ENCODE data around the gene MTERF2. TPM values are rescaled to one million over a fixed set of nuclear protein-coding genes. Genes with fewer than 3 reads are reported as not detected.

Gene MTERF2, protein sequence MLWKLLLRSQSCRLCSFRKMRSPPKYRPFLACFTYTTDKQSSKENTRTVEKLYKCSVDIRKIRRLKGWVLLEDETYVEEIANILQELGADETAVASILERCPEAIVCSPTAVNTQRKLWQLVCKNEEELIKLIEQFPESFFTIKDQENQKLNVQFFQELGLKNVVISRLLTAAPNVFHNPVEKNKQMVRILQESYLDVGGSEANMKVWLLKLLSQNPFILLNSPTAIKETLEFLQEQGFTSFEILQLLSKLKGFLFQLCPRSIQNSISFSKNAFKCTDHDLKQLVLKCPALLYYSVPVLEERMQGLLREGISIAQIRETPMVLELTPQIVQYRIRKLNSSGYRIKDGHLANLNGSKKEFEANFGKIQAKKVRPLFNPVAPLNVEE
- total RNA-seq (25.2 TPM), polyA plus RNA-seq (ENCODE audit: insufficient read depth in 1 of 8, insufficient read length in 8 of 8, low replicate concordance in 1 of 8) (10 to 100 TPM; 26.7 to 37.7 (median 33.0) TPM)
- long read RNA-seq, donor 1, transcript MTERF2-207 (2 exons, 3,235 nt) = major isoform, 6 of 12 reads
- long read RNA-seq, donor 1, transcript MTERF2-201 (3 exons, 1,790 nt) = minor isoform, 5 of 12 reads
- long read RNA-seq, donor 1, partial matches to known transcripts = 0 of 12 reads
- long read RNA-seq, donor 1, other reads (novel, unspliced or antisense) = 0 of 12 reads
- long read RNA-seq, donor 2, partial matches to known transcripts = 0 of 3 reads
- long read RNA-seq, donor 2, other reads (novel, unspliced or antisense) = 0 of 3 reads
- long read RNA-seq, donor 3, transcript MTERF2-201 (3 exons, 1,790 nt) = major isoform, 8 of 9 reads
- long read RNA-seq, donor 3, partial matches to known transcripts = 0 of 9 reads
- long read RNA-seq, donor 3, other reads (novel, unspliced or antisense) = 0 of 9 reads
- long read RNA-seq, donor 4, transcript MTERF2-201 (3 exons, 1,790 nt) = major isoform, 7 of 9 reads
- long read RNA-seq, donor 4, partial matches to known transcripts = 0 of 9 reads
- long read RNA-seq, donor 4, other reads (novel, unspliced or antisense) = 0 of 9 reads
- long read RNA-seq, donor 5, transcript MTERF2-201 (3 exons, 1,790 nt) = minor isoform, 12 of 35 reads
- long read RNA-seq, donor 5, transcript MTERF2-202 (3 exons, 1,763 nt) = minor isoform, 6 of 35 reads
- long read RNA-seq, donor 5, transcript MTERF2-207 (2 exons, 3,235 nt) = major isoform, 13 of 35 reads
- long read RNA-seq, donor 5, partial matches to known transcripts = 0 of 35 reads
- long read RNA-seq, donor 5, other reads (novel, unspliced or antisense) = 0 of 35 reads
- long read RNA-seq, donor 6, transcript MTERF2-201 (3 exons, 1,790 nt) = major isoform, 15 of 34 reads
- long read RNA-seq, donor 6, transcript MTERF2-207 (2 exons, 3,235 nt) = major isoform, 15 of 34 reads
- long read RNA-seq, donor 6, partial matches to known transcripts = 0 of 34 reads
- long read RNA-seq, donor 6, other reads (novel, unspliced or antisense) = 0 of 34 reads
- long read RNA-seq, donor 7, transcript MTERF2-207 (2 exons, 3,235 nt) = major isoform, 7 of 17 reads
- long read RNA-seq, donor 7, transcript MTERF2-201 (3 exons, 1,790 nt) = major isoform, 7 of 17 reads
- long read RNA-seq, donor 7, partial matches to known transcripts = 0 of 17 reads
- long read RNA-seq, donor 7, other reads (novel, unspliced or antisense) = 0 of 17 reads
- long read RNA-seq, donor 8, transcript MTERF2-201 (3 exons, 1,790 nt) = minor isoform, 5 of 15 reads
- long read RNA-seq, donor 8, transcript MTERF2-207 (2 exons, 3,235 nt) = major isoform, 9 of 15 reads
- long read RNA-seq, donor 8, partial matches to known transcripts = 0 of 15 reads
- long read RNA-seq, donor 8, other reads (novel, unspliced or antisense) = 0 of 15 reads
- long read RNA-seq, donor 9, transcript MTERF2-201 (3 exons, 1,790 nt) = major isoform, 5 of 11 reads
- long read RNA-seq, donor 9, transcript MTERF2-207 (2 exons, 3,235 nt) = major isoform, 5 of 11 reads
- long read RNA-seq, donor 9, partial matches to known transcripts = 0 of 11 reads
- long read RNA-seq, donor 9, other reads (novel, unspliced or antisense) = 0 of 11 reads
- long read RNA-seq, donor 10, transcript MTERF2-201 (3 exons, 1,790 nt) = major isoform, 11 of 27 reads
- long read RNA-seq, donor 10, transcript MTERF2-207 (2 exons, 3,235 nt) = major isoform, 11 of 27 reads
- long read RNA-seq, donor 10, partial matches to known transcripts = 0 of 27 reads
- long read RNA-seq, donor 10, other reads (novel, unspliced or antisense) = 0 of 27 reads
- long read RNA-seq, donor 11, transcript MTERF2-207 (2 exons, 3,235 nt) = major isoform, 8 of 13 reads
- long read RNA-seq, donor 11, partial matches to known transcripts = 0 of 13 reads
- long read RNA-seq, donor 11, other reads (novel, unspliced or antisense) = 0 of 13 reads

DNA sequence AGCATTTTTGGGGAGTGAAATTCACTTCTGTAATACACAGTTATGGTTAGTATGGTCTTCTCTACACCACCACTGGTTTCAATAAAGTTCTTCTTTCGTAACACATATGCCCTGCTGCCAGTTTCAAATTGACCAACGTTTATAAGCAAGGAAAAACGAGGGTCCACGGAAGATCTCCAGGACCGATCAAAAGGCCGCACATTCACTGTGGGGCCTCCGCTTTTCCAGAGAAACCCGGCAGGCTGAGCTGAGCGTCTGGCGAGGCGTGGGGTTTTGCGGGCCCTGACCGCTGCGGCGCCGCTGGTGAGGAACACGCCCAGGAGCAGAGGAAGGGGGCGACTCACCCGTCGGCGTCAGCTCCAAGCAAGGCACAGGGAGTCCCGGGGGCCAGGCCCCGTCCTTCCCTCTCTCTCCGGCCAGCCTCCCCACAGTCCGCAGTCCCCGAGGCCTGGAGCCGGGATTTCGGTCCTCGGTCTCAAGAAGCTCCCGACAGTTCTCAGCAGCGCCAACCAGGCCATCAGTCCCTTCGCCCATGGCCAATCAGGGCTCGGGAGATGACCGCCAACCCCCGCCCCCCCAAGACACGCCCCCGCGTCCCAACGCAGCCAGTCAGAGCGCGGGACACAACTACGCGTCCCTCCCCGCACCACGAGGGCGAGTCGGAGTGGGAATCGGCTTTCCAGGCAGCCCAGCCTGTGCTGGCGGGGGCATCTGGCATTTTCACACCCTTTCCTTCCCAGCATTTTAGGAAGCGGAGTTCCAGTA lies at the start of gene MTERF2:
Gene MTERF2 (minus strand): TSS at position 522 of the 765 bp plus-strand sequence. CDS start 8,432 bp downstream, outside the sequence.
- H3K36me3 ChIP-seq (ENCODE audit: control insufficient read depth, insufficient read depth, low read length) = peaks cover 22% of the 10 kb centered on the region
- no peaks in the 10 kb centered on the region for H3K27me3 ChIP-seq (ENCODE audit: control insufficient read depth, insufficient read depth, low read length)
- peak within 1 kb of the TSS; percentile 89 for H3K4me3 ChIP-seq (ENCODE audit: low read length)
- H3K27ac ChIP-seq (ENCODE audit: low read length) = peak within 1 kb of the TSS; percentile 99
- H3K9me3 ChIP-seq (replicated peaks; ENCODE audit: control insufficient read depth, low read depth, low read length) = no peaks in the 10 kb centered on the region
- DNase-seq = peak; percentile 99
- peaks cover 17% of the 10 kb centered on the region for H3K4me1 ChIP-seq (ENCODE audit: control insufficient read depth, insufficient read depth, low read length)
- WGBS (ENCODE audit: insufficient coverage) = under 1% methylated on average over 33 of the region's 50 CpGs

DNA sequence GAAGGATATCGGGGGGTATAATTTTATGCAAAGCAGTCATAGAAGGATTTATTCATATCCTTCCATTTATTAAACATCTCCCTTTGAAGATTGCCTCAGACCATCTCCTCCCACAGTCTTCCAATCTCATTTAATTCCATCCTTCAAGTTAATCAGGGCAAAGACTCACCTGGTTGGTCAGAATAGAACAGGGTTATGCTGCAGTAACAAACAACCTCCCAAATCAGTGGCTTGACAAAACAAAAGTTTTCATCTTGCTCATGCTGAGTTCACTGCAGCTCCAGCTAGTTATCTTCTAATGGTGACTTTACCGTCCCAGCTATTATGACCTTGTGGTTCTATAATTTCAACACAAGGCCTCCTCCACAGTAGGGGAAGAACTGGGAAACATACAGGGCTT lies 48.8 kb upstream of the MTERF2 start:
- DNase-seq = no peak
- Histone ChIP-seq H3K9me3 (replicated peaks; ENCODE audit: control insufficient read depth, low read depth, low read length) (no peaks in the 10 kb centered on the region), H3K27ac (ENCODE audit: low read length) (no peak overlapping the region), H3K4me1 (ENCODE audit: control insufficient read depth, insufficient read depth, low read length) (no peaks in the 10 kb centered on the region), H3K27me3 (ENCODE audit: control insufficient read depth, insufficient read depth, low read length) (no peaks in the 10 kb centered on the region), H3K4me3 (ENCODE audit: low read length) (no peak overlapping the region), H3K36me3 (ENCODE audit: control insufficient read depth, insufficient read depth, low read length) (no peaks in the 10 kb centered on the region)
- no CpG with 5 or more reads among the region's 2 CpGs for WGBS (ENCODE audit: insufficient coverage)

DNA sequence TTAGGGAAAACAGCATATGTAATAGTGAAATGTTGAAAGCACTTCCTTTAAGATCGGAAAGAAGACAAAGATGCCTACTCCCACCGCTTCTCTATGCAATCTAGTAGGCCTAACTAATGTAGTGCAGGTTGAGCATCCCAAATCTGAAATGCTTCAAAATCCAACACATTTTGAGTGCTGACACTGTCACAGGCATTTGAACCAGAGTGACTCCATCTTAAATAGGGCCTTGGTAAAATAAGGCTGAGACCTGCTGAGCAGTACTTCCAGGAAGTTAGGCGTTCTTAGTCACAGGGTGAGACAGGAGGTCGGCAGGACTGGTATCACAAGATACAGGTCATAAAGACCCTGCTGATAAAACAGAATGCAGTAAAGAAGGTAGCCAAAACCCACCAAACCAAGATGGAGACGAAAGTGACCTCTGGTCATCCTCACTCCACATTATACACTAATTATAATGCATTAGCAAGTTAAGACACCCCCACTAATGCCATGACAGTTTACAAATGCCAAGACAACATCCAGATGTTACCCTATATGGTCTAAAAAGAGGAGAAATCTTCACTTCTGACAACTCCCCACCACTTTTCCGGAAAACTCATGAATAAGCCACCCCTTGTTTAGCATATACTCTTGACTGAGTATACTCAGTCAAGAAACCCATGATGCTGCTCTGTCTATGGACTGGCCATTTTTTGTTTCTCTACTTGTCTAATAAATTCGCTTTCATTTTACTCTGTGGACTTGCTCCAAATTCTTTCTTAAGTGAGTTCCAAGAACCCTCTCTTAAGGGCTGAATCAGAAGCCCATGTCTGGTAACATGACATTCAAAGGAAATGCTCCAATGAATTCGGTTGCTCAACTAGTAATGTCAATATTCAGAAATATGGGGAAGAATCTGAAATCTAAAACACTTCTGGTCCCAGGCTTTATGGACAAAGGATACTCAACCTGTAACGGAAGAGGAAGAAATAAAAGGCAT lies 47.1 kb upstream of the MTERF2 start:
- H3K4me3 ChIP-seq (ENCODE audit: low read length) = no peak overlapping the region
- no peak for DNase-seq
- H3K36me3 ChIP-seq (ENCODE audit: control insufficient read depth, insufficient read depth, low read length) = no peaks in the 10 kb centered on the region
- H3K4me1 ChIP-seq (ENCODE audit: control insufficient read depth, insufficient read depth, low read length) = peaks cover 3% of the 10 kb centered on the region
- no peaks in the 10 kb centered on the region for H3K27me3 ChIP-seq (ENCODE audit: control insufficient read depth, insufficient read depth, low read length)
- H3K27ac ChIP-seq (ENCODE audit: low read length) = no peak overlapping the region
- WGBS (ENCODE audit: insufficient coverage) = 88% methylated on average over 3 of the region's 9 CpGs
- no peaks in the 10 kb centered on the region for H3K9me3 ChIP-seq (replicated peaks; ENCODE audit: control insufficient read depth, low read depth, low read length)

DNA sequence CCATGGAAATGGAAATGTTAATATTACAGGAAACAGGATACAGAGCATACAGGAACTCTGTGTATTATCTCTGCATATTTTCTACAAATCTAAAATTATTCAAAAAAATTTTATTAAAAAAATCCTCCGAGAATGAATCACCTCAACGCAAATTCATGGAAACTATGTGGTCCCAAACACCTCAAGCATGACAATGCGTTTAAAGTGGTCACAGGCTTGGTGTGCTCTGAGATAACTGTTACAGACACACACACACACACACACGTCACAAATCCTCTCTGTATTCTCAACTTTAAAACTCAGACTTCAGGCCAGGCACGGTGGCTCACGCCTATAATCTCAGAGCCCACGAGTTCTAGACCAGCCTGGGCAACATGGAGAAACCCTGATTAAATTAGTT lies 45.3 kb upstream of the MTERF2 start:
- Histone ChIP-seq H3K27ac (ENCODE audit: low read length) (no peak overlapping the region), H3K4me1 (ENCODE audit: control insufficient read depth, insufficient read depth, low read length) (peaks cover 5% of the 10 kb centered on the region), H3K27me3 (ENCODE audit: control insufficient read depth, insufficient read depth, low read length) (no peaks in the 10 kb centered on the region), H3K36me3 (ENCODE audit: control insufficient read depth, insufficient read depth, low read length) (no peaks in the 10 kb centered on the region), H3K9me3 (replicated peaks; ENCODE audit: control insufficient read depth, low read depth, low read length) (no peaks in the 10 kb centered on the region), H3K4me3 (ENCODE audit: low read length) (no peak overlapping the region)
- no CpG with 5 or more reads among the region's 7 CpGs for WGBS (ENCODE audit: insufficient coverage)
- no peak for DNase-seq

DNA sequence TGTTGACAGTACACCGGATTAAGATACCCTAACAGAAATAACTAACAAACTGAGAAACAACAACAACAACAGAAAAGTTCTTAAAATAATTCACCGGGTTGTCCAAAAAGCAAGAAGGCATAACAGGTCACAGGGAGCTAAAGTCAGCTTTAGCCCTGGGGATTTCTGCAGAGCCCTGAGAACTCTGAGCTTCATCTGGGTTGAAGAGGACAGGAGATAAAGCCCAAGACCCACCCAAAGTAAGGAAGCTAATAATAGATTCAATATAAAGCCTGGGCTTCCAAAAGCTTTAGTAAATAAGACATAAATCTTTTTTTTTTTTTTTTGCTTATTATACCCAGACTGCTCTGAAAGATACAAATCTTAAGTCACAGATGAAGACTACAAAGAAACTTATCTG lies 44.1 kb upstream of the MTERF2 start:
- WGBS (ENCODE audit: insufficient coverage) = no CpG with 5 or more reads among the region's 2 CpGs
- Histone ChIP-seq H3K4me1 (ENCODE audit: control insufficient read depth, insufficient read depth, low read length) (peaks cover 9% of the 10 kb centered on the region), H3K27ac (ENCODE audit: low read length) (no peak overlapping the region), H3K36me3 (ENCODE audit: control insufficient read depth, insufficient read depth, low read length) (no peaks in the 10 kb centered on the region), H3K4me3 (ENCODE audit: low read length) (no peak overlapping the region), H3K9me3 (replicated peaks; ENCODE audit: control insufficient read depth, low read depth, low read length) (no peaks in the 10 kb centered on the region), H3K27me3 (ENCODE audit: control insufficient read depth, insufficient read depth, low read length) (no peaks in the 10 kb centered on the region)
- DNase-seq = no peak

DNA sequence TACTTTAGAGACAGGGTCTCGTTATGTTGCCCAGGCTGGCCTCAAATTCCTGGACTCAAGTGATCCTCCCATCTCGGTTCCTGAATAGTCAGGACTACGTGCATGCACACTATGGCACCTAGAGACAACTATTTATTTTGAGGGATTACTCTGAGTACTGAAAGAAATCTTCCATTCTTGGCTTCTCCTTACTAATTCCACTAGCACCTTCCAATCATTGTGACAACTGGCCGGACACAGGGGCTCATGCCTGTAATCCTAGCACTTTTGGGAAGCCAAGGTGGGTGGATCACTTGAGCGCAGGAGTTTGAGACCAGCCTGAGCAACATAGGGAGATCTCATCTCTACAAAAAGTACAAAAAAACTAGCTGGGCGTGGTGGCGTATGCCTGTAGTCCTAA lies 42.1 kb upstream of the MTERF2 start:
- Histone ChIP-seq H3K36me3 (ENCODE audit: control insufficient read depth, insufficient read depth, low read length) (no peaks in the 10 kb centered on the region), H3K27me3 (ENCODE audit: control insufficient read depth, insufficient read depth, low read length) (no peaks in the 10 kb centered on the region), H3K4me3 (ENCODE audit: low read length) (no peak overlapping the region), H3K4me1 (ENCODE audit: control insufficient read depth, insufficient read depth, low read length) (peaks cover 9% of the 10 kb centered on the region), H3K9me3 (replicated peaks; ENCODE audit: control insufficient read depth, low read depth, low read length) (no peaks in the 10 kb centered on the region), H3K27ac (ENCODE audit: low read length) (peak overlapping the region; percentile 97)
- DNase-seq = peak; percentile 78
- WGBS (ENCODE audit: insufficient coverage) = 40% methylated on average over 1 of the region's 7 CpGs

DNA sequence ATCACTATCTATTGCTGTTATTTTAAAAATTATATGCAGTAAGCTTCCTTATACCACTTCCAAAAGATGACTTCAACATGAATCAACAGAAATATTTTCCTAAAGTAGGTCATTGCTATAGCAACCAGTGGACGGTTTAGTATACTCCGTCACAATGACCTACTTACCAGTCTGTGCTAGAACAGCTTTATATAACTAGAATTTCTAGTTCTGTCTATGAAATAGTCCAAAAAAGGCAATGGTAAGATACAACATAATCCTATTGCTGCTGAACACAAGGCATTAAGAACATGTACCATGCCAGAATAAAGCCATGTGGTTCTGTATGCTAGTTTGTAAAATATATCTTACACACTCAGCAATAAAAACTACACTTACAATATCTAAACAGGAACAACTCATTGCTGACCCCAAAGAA lies 40.7 kb upstream of the MTERF2 start:
- peak; percentile 99 for DNase-seq
- no peaks in the 10 kb centered on the region for H3K27me3 ChIP-seq (ENCODE audit: control insufficient read depth, insufficient read depth, low read length)
- peaks cover 9% of the 10 kb centered on the region for H3K4me1 ChIP-seq (ENCODE audit: control insufficient read depth, insufficient read depth, low read length)
- no peaks in the 10 kb centered on the region for H3K36me3 ChIP-seq (ENCODE audit: control insufficient read depth, insufficient read depth, low read length)
- H3K9me3 ChIP-seq (replicated peaks; ENCODE audit: control insufficient read depth, low read depth, low read length) = no peaks in the 10 kb centered on the region
- WGBS (ENCODE audit: insufficient coverage) = no CpG with 5 or more reads among the region's 2 CpGs
- no peak overlapping the region for H3K4me3 ChIP-seq (ENCODE audit: low read length)
- H3K27ac ChIP-seq (ENCODE audit: low read length) = peak overlapping the region; percentile 97

All from muscle of leg (tissue), 16 donors.